ENCODE data around the gene FCSK. TPM values are rescaled to one million over a fixed set of nuclear protein-coding genes. Genes with fewer than 3 reads are reported as not detected.
"Not testable (repeated sequence)": the region's sequence is repeated elsewhere in the genome, so short reads cannot be mapped to it uniquely, and the experiment has no call there.

Gene FCSK
- total RNA-seq = 10 to 100 TPM; 11.0 to 14.8 TPM
- polyA plus RNA-seq = 10 to 100 TPM in 1 of 2 donors, 1 to 10 TPM in 1; 5.4 to 21.2 TPM
- long read RNA-seq, donor 1, full-length matches to known transcripts = 6 of 36 reads
- long read RNA-seq, donor 1, partial matches to known transcripts = 18 of 36 reads
- long read RNA-seq, donor 1, other reads (novel, unspliced or antisense) = 12 of 36 reads
- long read RNA-seq, donor 2, full-length matches to known transcripts = 3 of 14 reads
- long read RNA-seq, donor 2, partial matches to known transcripts = 3 of 14 reads
- long read RNA-seq, donor 2, other reads (novel, unspliced or antisense) = 8 of 14 reads

GRCh38 chr16:70454222-70455034 lies at the start of gene FCSK:
Gene FCSK (plus strand): TSS chr16:70454595. CDS start chr16:70463191, 8,596 bp downstream.
- ATAC-seq (ENCODE audit: low FRiP score) = peak; percentile 93
- WGBS, 2 donors = 0 to 1% methylated on average over 58 to 67 of the region's 67 CpGs
- Histone ChIP-seq H3K4me3 (ENCODE audit: low read length in 2 of 2) (peak within 1 kb of the TSS; percentile 67 to 85), H3K27ac (ENCODE audit: low read depth in 1 of 2, low read length in 2 of 2) (peak within 1 kb of the TSS in 1 of 2 donors; percentile 66), H3K9me3 (ENCODE audit: control insufficient read depth, low read length) (no peaks in the 10 kb centered on the region), H3K36me3 (ENCODE audit: control insufficient read depth in 1 of 2, insufficient read depth in 2 of 2, low read length in 1 of 2) (no peaks in the 10 kb centered on the region), H3K27me3 (ENCODE audit: control insufficient read depth in 1 of 2, insufficient read depth in 2 of 2, low read length in 1 of 2) (no peaks in the 10 kb centered on the region), H3K4me1 (ENCODE audit: control insufficient read depth in 1 of 2, insufficient read depth in 2 of 2, low read length in 2 of 2) (no peaks in the 10 kb centered on the region)
- intact Hi-C loops (cut with DNase I) = loop anchor here in 1 of 2 donors (10.0 kb wide), 1 partner anchor 50 kb away; no protein-coding TSS in a partner anchor
- peak; percentile 72 to 89 for DNase-seq

GRCh38 chr16:70406104-70406503 lies 48.3 kb upstream of the FCSK start:
- not testable (repeated sequence) for H3K9me3 ChIP-seq (ENCODE audit: control insufficient read depth, low read length); H3K27ac ChIP-seq (ENCODE audit: low read depth in 1 of 2, low read length in 2 of 2); H3K27me3 ChIP-seq (ENCODE audit: control insufficient read depth in 1 of 2, insufficient read depth in 2 of 2, low read length in 1 of 2); DNase-seq; H3K4me1 ChIP-seq (ENCODE audit: control insufficient read depth in 1 of 2, insufficient read depth in 2 of 2, low read length in 2 of 2); H3K36me3 ChIP-seq (ENCODE audit: control insufficient read depth in 1 of 2, insufficient read depth in 2 of 2, low read length in 1 of 2); H3K4me3 ChIP-seq (ENCODE audit: low read length in 2 of 2); ATAC-seq (ENCODE audit: low FRiP score)
- intact Hi-C loops (cut with DNase I) = loop anchor here in 1 of 2 donors (10.0 kb wide), 1 partner anchor 49 kb away; the partner anchor contains the start of gene FCSK
- 93 to 94% methylated on average over 5 of the region's 5 CpGs for WGBS, 2 donors

GRCh38 chr16:70407811-70408274 lies 46.6 kb upstream of the FCSK start:
- no peak for DNase-seq
- Histone ChIP-seq H3K4me3 (ENCODE audit: low read length in 2 of 2) (no peak overlapping the region), H3K9me3 (ENCODE audit: control insufficient read depth, low read length) (no peaks in the 10 kb centered on the region), H3K36me3 (ENCODE audit: control insufficient read depth in 1 of 2, insufficient read depth in 2 of 2, low read length in 1 of 2) (no peaks in the 10 kb centered on the region), H3K27me3 (ENCODE audit: control insufficient read depth in 1 of 2, insufficient read depth in 2 of 2, low read length in 1 of 2) (no peaks in the 10 kb centered on the region), H3K4me1 (ENCODE audit: control insufficient read depth in 1 of 2, insufficient read depth in 2 of 2, low read length in 2 of 2) (no peaks in the 10 kb centered on the region), H3K27ac (ENCODE audit: low read depth in 1 of 2, low read length in 2 of 2) (no peak overlapping the region)
- ATAC-seq (ENCODE audit: low FRiP score) = no peak
- intact Hi-C loops (cut with DNase I) = loop anchor here in 1 of 2 donors (10.0 kb wide), 1 partner anchor 47 kb away; the partner anchor contains the start of gene FCSK
- WGBS, 2 donors = 57 to 59% methylated on average over 10 of the region's 10 CpGs

GRCh38 chr16:70410734-70411133 lies 43.7 kb upstream of the FCSK start:
- Histone ChIP-seq H3K4me3 (ENCODE audit: low read length in 2 of 2) (no peak overlapping the region), H3K27ac (ENCODE audit: low read depth in 1 of 2, low read length in 2 of 2) (no peak overlapping the region), H3K4me1 (ENCODE audit: control insufficient read depth in 1 of 2, insufficient read depth in 2 of 2, low read length in 2 of 2) (no peaks in the 10 kb centered on the region), H3K9me3 (ENCODE audit: control insufficient read depth, low read length) (no peaks in the 10 kb centered on the region), H3K27me3 (ENCODE audit: control insufficient read depth in 1 of 2, insufficient read depth in 2 of 2, low read length in 1 of 2) (no peaks in the 10 kb centered on the region), H3K36me3 (ENCODE audit: control insufficient read depth in 1 of 2, insufficient read depth in 2 of 2, low read length in 1 of 2) (no peaks in the 10 kb centered on the region)
- ATAC-seq (ENCODE audit: low FRiP score) = no peak
- WGBS, 2 donors = 21 to 24% methylated on average over 6 of the region's 6 CpGs
- DNase-seq = peak in 1 of 2 donors; percentile 57
- intact Hi-C loops (cut with DNase I) = no loop called here

- Histone ChIP-seq H3K27me3 (ENCODE audit: control insufficient read depth in 1 of 2, insufficient read depth in 2 of 2, low read length in 1 of 2) (no peaks in the 10 kb centered on the region), H3K4me1 (ENCODE audit: control insufficient read depth in 1 of 2, insufficient read depth in 2 of 2, low read length in 2 of 2) (no peaks in the 10 kb centered on the region), H3K36me3 (ENCODE audit: control insufficient read depth in 1 of 2, insufficient read depth in 2 of 2, low read length in 1 of 2) (no peaks in the 10 kb centered on the region), H3K4me3 (ENCODE audit: low read length in 2 of 2) (no peak overlapping the region), H3K27ac (ENCODE audit: low read depth in 1 of 2, low read length in 2 of 2) (no peak overlapping the region), H3K9me3 (ENCODE audit: control insufficient read depth, low read length) (no peaks in the 10 kb centered on the region)
- ATAC-seq (ENCODE audit: low FRiP score) = no peak
- WGBS, 2 donors = 94 to 95% methylated on average over 8 of the region's 8 CpGs
- no peak for DNase-seq
- intact Hi-C loops (cut with DNase I) = no loop called here
These were observed 42.0 kb upstream of the FCSK start for GRCh38 chr16:70412385-70412784.

- H3K27ac ChIP-seq (ENCODE audit: low read depth in 1 of 2, low read length in 2 of 2); H3K4me1 ChIP-seq (ENCODE audit: control insufficient read depth in 1 of 2, insufficient read depth in 2 of 2, low read length in 2 of 2); H3K27me3 ChIP-seq (ENCODE audit: control insufficient read depth in 1 of 2, insufficient read depth in 2 of 2, low read length in 1 of 2); DNase-seq; ATAC-seq (ENCODE audit: low FRiP score); intact Hi-C loops (cut with DNase I); H3K4me3 ChIP-seq (ENCODE audit: low read length in 2 of 2); H3K9me3 ChIP-seq (ENCODE audit: control insufficient read depth, low read length); H3K36me3 ChIP-seq (ENCODE audit: control insufficient read depth in 1 of 2, insufficient read depth in 2 of 2, low read length in 1 of 2): not testable (repeated sequence)
- 97 to 98% methylated on average over 2 to 5 of the region's 5 CpGs for WGBS, 2 donors
These were observed 40.8 kb upstream of the FCSK start for GRCh38 chr16:70413572-70413971.

- no peaks in the 10 kb centered on the region for H3K36me3 ChIP-seq (ENCODE audit: control insufficient read depth in 1 of 2, insufficient read depth in 2 of 2, low read length in 1 of 2)
- H3K27me3 ChIP-seq (ENCODE audit: control insufficient read depth in 1 of 2, insufficient read depth in 2 of 2, low read length in 1 of 2) = no peaks in the 10 kb centered on the region
- intact Hi-C loops (cut with DNase I) = no loop called here
- H3K4me3 ChIP-seq (ENCODE audit: low read length in 2 of 2) = no peak overlapping the region
- ATAC-seq (ENCODE audit: low FRiP score) (no peak), DNase-seq (no peak)
- no peaks in the 10 kb centered on the region for H3K4me1 ChIP-seq (ENCODE audit: control insufficient read depth in 1 of 2, insufficient read depth in 2 of 2, low read length in 2 of 2)
- WGBS, 2 donors = 87 to 88% methylated on average over 17 of the region's 17 CpGs
- no peak overlapping the region for H3K27ac ChIP-seq (ENCODE audit: low read depth in 1 of 2, low read length in 2 of 2)
- no peaks in the 10 kb centered on the region for H3K9me3 ChIP-seq (ENCODE audit: control insufficient read depth, low read length)
These were observed 37.4 kb upstream of the FCSK start for GRCh38 chr16:70416748-70417616.

- DNase-seq (no peak), ATAC-seq (ENCODE audit: low FRiP score) (no peak)
- Histone ChIP-seq H3K4me1 (ENCODE audit: control insufficient read depth in 1 of 2, insufficient read depth in 2 of 2, low read length in 2 of 2) (no peaks in the 10 kb centered on the region), H3K27me3 (ENCODE audit: control insufficient read depth in 1 of 2, insufficient read depth in 2 of 2, low read length in 1 of 2) (no peaks in the 10 kb centered on the region), H3K4me3 (ENCODE audit: low read length in 2 of 2) (no peak overlapping the region), H3K27ac (ENCODE audit: low read depth in 1 of 2, low read length in 2 of 2) (no peak overlapping the region), H3K36me3 (ENCODE audit: control insufficient read depth in 1 of 2, insufficient read depth in 2 of 2, low read length in 1 of 2) (no peaks in the 10 kb centered on the region), H3K9me3 (ENCODE audit: control insufficient read depth, low read length) (no peaks in the 10 kb centered on the region)
- intact Hi-C loops (cut with DNase I) = no loop called here
- WGBS, 2 donors = 77% methylated on average over 7 of the region's 7 CpGs
These were observed 36.7 kb upstream of the FCSK start for GRCh38 chr16:70417661-70418060.
